ENCODE results near the gene RASGRF2.

GRCh38 chr5:80933036-80933435 is 27.1 kb upstream of the RASGRF2 start:
- TF ChIP-seq CTCF (conservative IDR thresholded peaks at IDR 0.05; ENCODE audit: low read length) (no peak), EZH2phosphoT487 (IDR thresholded peaks at IDR 0.05; ENCODE audit: borderline replicate concordance) (no peak)

Data from Loucy (cell line).